Measurements from ENCODE around the gene SCN7A. TPM values are rescaled to one million over a fixed set of nuclear protein-coding genes. Genes with fewer than 3 reads are reported as not detected.

Gene SCN7A
- total and polyA plus RNA-seq, 2 of the 4 experiments (the other 2 are of a cell fraction): 0.39 to 0.90 TPM

DNA sequence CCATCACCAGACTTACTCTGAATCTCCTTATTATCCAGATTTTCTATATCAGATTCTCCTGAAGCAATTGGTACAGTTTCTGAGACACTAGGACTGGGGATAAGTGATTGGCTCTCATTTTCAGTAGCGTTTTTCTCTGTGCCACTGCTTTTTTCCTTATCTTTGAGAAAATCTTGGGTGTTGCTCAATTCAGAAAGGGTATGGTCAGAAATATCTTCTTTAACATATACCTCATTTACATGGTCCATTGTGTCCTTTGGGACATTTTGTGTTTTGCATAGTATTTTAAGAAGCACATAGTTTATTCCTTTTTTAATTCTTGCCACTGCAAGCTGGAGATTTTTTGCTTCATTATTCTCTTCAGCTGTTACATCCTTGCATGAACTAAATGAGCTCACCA lies 61.7 kb downstream of the SCN7A start:
- Histone ChIP-seq H4K5ac (ENCODE audit: low read depth, low read length) (no peak overlapping the region), H3K4me1 (ENCODE audit: control insufficient read depth, insufficient read depth, low read length) (no peaks in the 10 kb centered on the region), H3K56ac (ENCODE audit: extremely low read depth, insufficient read depth, low read length) (no peak overlapping the region), H3K36me3 (ENCODE audit: control insufficient read depth, insufficient read depth, low read length) (no peaks in the 10 kb centered on the region), H2BK5ac (ENCODE audit: low read depth, low read length, poor library complexity, severe bottlenecking) (no peak overlapping the region), H4K8ac (ENCODE audit: low read depth in 2 of 2, low read length in 2 of 2) (no peak overlapping the region), H3K4ac (ENCODE audit: low read depth, low read length) (no peak overlapping the region), H3K4me2 (ENCODE audit: low read depth, low read length) (no peak overlapping the region), H3K23ac (ENCODE audit: low read depth, low read length) (no peak overlapping the region), H3K4me3 (ENCODE audit: insufficient read depth, low read depth, low read length) (no peak overlapping the region), H3K79me1 (ENCODE audit: low read depth in 1 of 2, low read length in 2 of 2) (no peaks in the 10 kb centered on the region), H3K27ac (ENCODE audit: insufficient read depth, low read length) (no peak overlapping the region), H4K91ac (ENCODE audit: insufficient read depth, low read depth, low read length) (no peak overlapping the region), H3K9me1 (ENCODE audit: insufficient read depth, low read length) (no peaks in the 10 kb centered on the region), H2BK20ac (ENCODE audit: low read depth, low read length) (no peak overlapping the region), H2BK15ac (ENCODE audit: low read depth, low read length) (no peak overlapping the region), H4K20me1 (ENCODE audit: insufficient read depth, low read length) (no peaks in the 10 kb centered on the region), H3K18ac (ENCODE audit: low read depth, low read length) (no peak overlapping the region), H2AK5ac (ENCODE audit: low read depth, low read length) (no peak overlapping the region), H2AK9ac (replicated peaks; ENCODE audit: low read depth, low read length, poor library complexity) (no peak overlapping the region), H3K9me3 (ENCODE audit: control insufficient read depth, insufficient read depth, low read length) (no peaks in the 10 kb centered on the region), H3K9ac (ENCODE audit: low read depth, low read length) (no peak overlapping the region), H3K27me3 (ENCODE audit: control insufficient read depth, insufficient read depth, low read length) (no peaks in the 10 kb centered on the region), H2AFZ (replicated peaks; ENCODE audit: low read length, poor library complexity) (no peak overlapping the region), H3K14ac (replicated peaks; ENCODE audit: low read depth, low read length) (no peak overlapping the region), H2BK120ac (ENCODE audit: low read depth, low read length) (no peak overlapping the region)
- WGBS, 2 experiments (ENCODE audit: extremely low coverage in 2 of 2, insufficient read length in 1 of 2): no CpG with 5 or more reads among the region's 1 CpG
- no TSS peak for BruUV-seq (replicated peaks)
- intact Hi-C loops (cut with micrococcal nuclease): no loop called here
- DNase-seq (no peak), ATAC-seq (ENCODE audit: low read depth) (no peak)
- POLR2A ChIA-PET (ENCODE audit: unreplicated experiment): no interaction called here
- CTCF ChIA-PET: interaction anchor here (0.7 kb wide), 1 partner anchor 556 kb away, joined by 3 read pairs; no protein-coding TSS in a partner anchor
- in situ Hi-C loops (cut with MboI; ENCODE audit: low sequenced_read_pairs): no loop called here
- dilution Hi-C loops (cut with HindIII; ENCODE audit: low sequenced_read_pairs, unreplicated experiment): no loop called here
- TF ChIP-seq, protein P1, sequence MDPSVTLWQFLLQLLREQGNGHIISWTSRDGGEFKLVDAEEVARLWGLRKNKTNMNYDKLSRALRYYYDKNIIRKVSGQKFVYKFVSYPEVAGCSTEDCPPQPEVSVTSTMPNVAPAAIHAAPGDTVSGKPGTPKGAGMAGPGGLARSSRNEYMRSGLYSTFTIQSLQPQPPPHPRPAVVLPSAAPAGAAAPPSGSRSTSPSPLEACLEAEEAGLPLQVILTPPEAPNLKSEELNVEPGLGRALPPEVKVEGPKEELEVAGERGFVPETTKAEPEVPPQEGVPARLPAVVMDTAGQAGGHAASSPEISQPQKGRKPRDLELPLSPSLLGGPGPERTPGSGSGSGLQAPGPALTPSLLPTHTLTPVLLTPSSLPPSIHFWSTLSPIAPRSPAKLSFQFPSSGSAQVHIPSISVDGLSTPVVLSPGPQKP (IDR thresholded peaks at IDR 0.05; ENCODE audit: borderline replicate concordance, low read depth, low read length): no peak
- TF ChIP-seq RAD21 (IDR thresholded peaks at IDR 0.05; ENCODE audit: low read length) (no peak), CHD1 (IDR thresholded peaks at IDR 0.05; ENCODE audit: low read depth, low read length) (no peak), NFE2L2 (IDR thresholded peaks at IDR 0.05; ENCODE audit: low read depth, low read length) (no peak), MAZ (IDR thresholded peaks at IDR 0.05; ENCODE audit: borderline replicate concordance, low read depth, low read length) (no peak), MXI1 (IDR thresholded peaks at IDR 0.05; ENCODE audit: borderline replicate concordance, low read depth, low read length) (no peak), RFX5 (IDR thresholded peaks at IDR 0.05; ENCODE audit: low read depth, low read length) (no peak), FOS (IDR thresholded peaks at IDR 0.05; ENCODE audit: low read depth, low read length) (no peak)
- TF ChIP-seq, protein P2, sequence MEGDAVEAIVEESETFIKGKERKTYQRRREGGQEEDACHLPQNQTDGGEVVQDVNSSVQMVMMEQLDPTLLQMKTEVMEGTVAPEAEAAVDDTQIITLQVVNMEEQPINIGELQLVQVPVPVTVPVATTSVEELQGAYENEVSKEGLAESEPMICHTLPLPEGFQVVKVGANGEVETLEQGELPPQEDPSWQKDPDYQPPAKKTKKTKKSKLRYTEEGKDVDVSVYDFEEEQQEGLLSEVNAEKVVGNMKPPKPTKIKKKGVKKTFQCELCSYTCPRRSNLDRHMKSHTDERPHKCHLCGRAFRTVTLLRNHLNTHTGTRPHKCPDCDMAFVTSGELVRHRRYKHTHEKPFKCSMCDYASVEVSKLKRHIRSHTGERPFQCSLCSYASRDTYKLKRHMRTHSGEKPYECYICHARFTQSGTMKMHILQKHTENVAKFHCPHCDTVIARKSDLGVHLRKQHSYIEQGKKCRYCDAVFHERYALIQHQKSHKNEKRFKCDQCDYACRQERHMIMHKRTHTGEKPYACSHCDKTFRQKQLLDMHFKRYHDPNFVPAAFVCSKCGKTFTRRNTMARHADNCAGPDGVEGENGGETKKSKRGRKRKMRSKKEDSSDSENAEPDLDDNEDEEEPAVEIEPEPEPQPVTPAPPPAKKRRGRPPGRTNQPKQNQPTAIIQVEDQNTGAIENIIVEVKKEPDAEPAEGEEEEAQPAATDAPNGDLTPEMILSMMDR (conservative IDR thresholded peaks at IDR 0.05; ENCODE audit: low read depth, low read length): no peak
